Parathyroid adenoma (tissue), 2 donors: ENCODE results near the gene TRIP4.

Experiments used
- H2AFZ ChIP-seq: fragments of 300-600 bp; sonication (generic); one replicate; pipeline ENCODE4 v1.7.0; 2017; ENCODE audit warnings: antibody characterized with exemption, mild to moderate bottlenecking
- H3K27ac ChIP-seq: fragments of 300-600 bp; sonication (generic); one replicate; pipeline ENCODE4 v1.7.0; 2017
- H3K27me3 ChIP-seq: fragments of 300-600 bp; sonication (generic); one replicate; pipeline ENCODE4 v1.7.0; 2017; ENCODE audit warnings: low read length; ENCODE audit not compliant: control insufficient read depth, insufficient read depth
- H3K36me3 ChIP-seq: fragments of 300-600 bp; sonication (generic); one replicate; pipeline ENCODE4 v1.7.0; 2017; ENCODE audit warnings: low read length; ENCODE audit not compliant: control insufficient read depth, insufficient read depth
- H3K4me1 ChIP-seq: fragments of 300-600 bp; sonication (generic); one replicate; pipeline ENCODE4 v1.7.0; 2017; ENCODE audit warnings: control low read depth
- H3K4me2 ChIP-seq: fragments of 300-600 bp; sonication (generic); one replicate; pipeline ENCODE4 v1.7.0; 2017; ENCODE audit warnings: low read length
- H3K4me3 ChIP-seq: fragments of 300-600 bp; sonication (generic); one replicate; pipeline ENCODE4 v1.7.0; 2017; ENCODE audit warnings: low read depth, low read length
- H3K79me2 ChIP-seq: fragments of 300-600 bp; sonication (generic); one replicate; pipeline ENCODE4 v1.7.0; 2017; ENCODE audit warnings: control low read depth
- H3K9ac ChIP-seq: fragments of 300-600 bp; sonication (generic); one replicate; pipeline ENCODE4 v1.7.0; 2017; ENCODE audit warnings: mild to moderate bottlenecking
- H3K9me3 ChIP-seq: fragments of 300-600 bp; sonication (generic); one replicate; pipeline ENCODE4 v1.7.0; 2017; ENCODE audit warnings: low read length; ENCODE audit not compliant: control insufficient read depth
- CTCF ChIP-seq: fragments of 300-600 bp; sonication (generic); IDR thresholded peaks from one replicate; pipeline ENCODE4 v1.7.0; 2017; ENCODE audit warnings: antibody characterized with exemption, mild to moderate bottlenecking
- donor health status: primary hyperparathyroidism.

Gene TRIP4

GRCh38 chr15:64396789-64397188 is 9.2 kb downstream of the TRIP4 start:
- H3K4me1 ChIP-seq: no peaks in the 10 kb centered on the region
- no peak overlapping the region for H2AFZ ChIP-seq
- no peak overlapping the region for H3K9ac ChIP-seq
- H3K27ac ChIP-seq: no peak overlapping the region
- H3K9me3 ChIP-seq: no peaks in the 10 kb centered on the region
- H3K4me2 ChIP-seq: no peak overlapping the region
- TF ChIP-seq CTCF: no peak
- no peaks in the 10 kb centered on the region for H3K27me3 ChIP-seq
- H3K4me3 ChIP-seq: no peak overlapping the region
- H3K79me2 ChIP-seq: no peaks in the 10 kb centered on the region
- no peaks in the 10 kb centered on the region for H3K36me3 ChIP-seq

- H3K9me3 ChIP-seq: no peaks in the 10 kb centered on the region
- no peak overlapping the region for H3K4me2 ChIP-seq
- no peak for TF ChIP-seq CTCF
- no peak overlapping the region for H3K9ac ChIP-seq
- H3K36me3 ChIP-seq: no peaks in the 10 kb centered on the region
- H3K79me2 ChIP-seq: no peaks in the 10 kb centered on the region
- H3K27ac ChIP-seq: no peak overlapping the region
- no peak overlapping the region for H3K4me3 ChIP-seq
- no peaks in the 10 kb centered on the region for H3K27me3 ChIP-seq
- H2AFZ ChIP-seq: no peak overlapping the region
- H3K4me1 ChIP-seq: no peaks in the 10 kb centered on the region
Measured at GRCh38 chr15:64398575-64398974, 10.9 kb downstream of the TRIP4 start.

- H3K36me3 ChIP-seq: no peaks in the 10 kb centered on the region
- TF ChIP-seq CTCF: no peak
- no peaks in the 10 kb centered on the region for H3K4me1 ChIP-seq
- H3K27ac ChIP-seq: no peak overlapping the region
- no peak overlapping the region for H3K4me3 ChIP-seq
- no peaks in the 10 kb centered on the region for H3K27me3 ChIP-seq
- H3K9me3 ChIP-seq: no peaks in the 10 kb centered on the region
- H2AFZ ChIP-seq: no peak overlapping the region
- no peak overlapping the region for H3K4me2 ChIP-seq
- H3K9ac ChIP-seq: no peak overlapping the region
- no peaks in the 10 kb centered on the region for H3K79me2 ChIP-seq
Measured at GRCh38 chr15:64400583-64400982, 12.9 kb downstream of the TRIP4 start.

- Histone ChIP-seq H2AFZ (no peak overlapping the region), H3K79me2 (no peaks in the 10 kb centered on the region), H3K27ac (no peak overlapping the region), H3K4me1 (no peaks in the 10 kb centered on the region), H3K4me2 (no peak overlapping the region), H3K9ac (no peak overlapping the region), H3K36me3 (no peaks in the 10 kb centered on the region), H3K9me3 (no peaks in the 10 kb centered on the region), H3K4me3 (no peak overlapping the region), H3K27me3 (no peaks in the 10 kb centered on the region)
- TF ChIP-seq CTCF: no peak
Measured at GRCh38 chr15:64412216-64412615, 24.6 kb downstream of the TRIP4 start.

- Histone ChIP-seq H3K27me3 (no peaks in the 10 kb centered on the region), H3K79me2 (no peaks in the 10 kb centered on the region), H3K4me3 (no peak overlapping the region), H3K4me1 (no peaks in the 10 kb centered on the region), H3K9me3 (no peaks in the 10 kb centered on the region), H3K27ac (no peak overlapping the region), H3K4me2 (no peak overlapping the region), H2AFZ (no peak overlapping the region), H3K9ac (no peak overlapping the region), H3K36me3 (no peaks in the 10 kb centered on the region)
- no peak for TF ChIP-seq CTCF
Measured at GRCh38 chr15:64422697-64423096, 35.1 kb downstream of the TRIP4 start.
